ENCODE measurements around the gene SFMBT1. TPM values are rescaled to one million over a fixed set of nuclear protein-coding genes. Genes with fewer than 3 reads are reported as not detected.

Gene SFMBT1
- polyA plus RNA-seq, 1 of the 3 experiments (the other 2 are of a cell fraction): 0.72 TPM

- Histone ChIP-seq H3K9me2 (no peaks in the 10 kb centered on the region), H3K36me3 (replicated peaks in 1 of 2; ENCODE audit: control insufficient read depth in 1 of 2, insufficient read depth in 2 of 2, low read length in 1 of 2) (no peaks in the 10 kb centered on the region), H4K20me1 (ENCODE audit: insufficient read depth) (no peaks in the 10 kb centered on the region), H2AFZ (ENCODE audit: low read depth) (no peak overlapping the region), H3K27me3 (ENCODE audit: insufficient read depth) (no peaks in the 10 kb centered on the region), H3K9me3 (no peaks in the 10 kb centered on the region), H3F3A (replicated peaks; ENCODE audit: insufficient read depth) (no peaks in the 10 kb centered on the region), H3K9ac (no peak overlapping the region), H3K27ac (ENCODE audit: low read depth in 2 of 2, low read length in 1 of 2) (peak overlapping the region; percentile 34 to 85; a peak in 3 of 4 replicates), H3K79me2 (ENCODE audit: insufficient read depth) (no peaks in the 10 kb centered on the region), H3K4me2 (no peak overlapping the region), H3K4me1 (ENCODE audit: control insufficient read depth in 1 of 2, insufficient read depth in 2 of 2, low read depth in 1 of 2, low read length in 1 of 2) (peaks cover 4 to 20% of the 10 kb centered on the region in 2 experiments; a peak in 3 of 4 replicates), H3K4me3 (ENCODE audit: low read depth in 2 of 2, low read length in 1 of 2) (no peak overlapping the region)
- WGBS (ENCODE audit: low lambda C conversion rate): 74% methylated on average over 4 of the region's 4 CpGs
- ChIA-PET POLR2A (no interaction called here), CTCF (interaction anchor here (0.6 to 1.4 kb wide), 5 partner anchors 8 to 36 kb away, joined by 3 to 5 read pairs (median 3); partner anchors contain the start of gene SFMBT1)
- peak; percentile 76 for DNase-seq
- TF ChIP-seq TEAD4 (IDR thresholded peaks at IDR 0.05; ENCODE audit: borderline replicate concordance, insufficient read depth): no peak
- TF ChIP-seq SMC3 (IDR thresholded peaks at IDR 0.05; ENCODE audit: low read depth, low read length): no peak
- no peak for TF ChIP-seq TAF1 (IDR thresholded peaks at IDR 0.05; ENCODE audit: borderline replicate concordance, low read depth, low read length)
- TF ChIP-seq CTCF (IDR thresholded peaks at IDR 0.05): no peak
- no peak for TF ChIP-seq USF2 (IDR thresholded peaks at IDR 0.05; ENCODE audit: borderline replicate concordance, low read depth, low read length)
- no peak for TF ChIP-seq ZBTB33 (IDR thresholded peaks at IDR 0.05; ENCODE audit: borderline replicate concordance, low read depth)
- TF ChIP-seq RXRA (IDR thresholded peaks at IDR 0.05; ENCODE audit: borderline replicate concordance, low read depth): no peak
- peak; percentile 78 for TF ChIP-seq GATA2 (CRISPR knock-in tag; IDR thresholded peaks at IDR 0.05)
- no peak for TF ChIP-seq MAX (IDR thresholded peaks at IDR 0.05; ENCODE audit: low read depth)
- no peak for TF ChIP-seq FOSL2 (IDR thresholded peaks at IDR 0.05; ENCODE audit: borderline replicate concordance, low read depth)
- no peak for TF ChIP-seq JUND (IDR thresholded peaks at IDR 0.05)
- no peak for TF ChIP-seq FOXJ3 (CRISPR knock-in tag; IDR thresholded peaks at IDR 0.05)
- no peak for TF ChIP-seq FOXM1 (IDR thresholded peaks at IDR 0.05; ENCODE audit: low read depth)
- peak; percentile 35; the same call in 1 of the 2 replicates for TF ChIP-seq MXI1 (IDR thresholded peaks at IDR 0.05; ENCODE audit: low read depth, low read length)
- no peak for TF ChIP-seq REST (IDR thresholded peaks at IDR 0.05; ENCODE audit: low read depth, low read length)
- peak; percentile 11; the same call in 1 of the 2 replicates for TF ChIP-seq RCOR1 (IDR thresholded peaks at IDR 0.05; ENCODE audit: low read length)
- TF ChIP-seq EZH2phosphoT487 (IDR thresholded peaks at IDR 0.05; ENCODE audit: borderline replicate concordance, low read depth): no peak
- peak; percentile 31 for TF ChIP-seq RAD21 (IDR thresholded peaks at IDR 0.05; ENCODE audit: low read length)
- no peak for TF ChIP-seq POLR2AphosphoS5 (IDR thresholded peaks at IDR 0.05; ENCODE audit: low read depth, low read length)
- TF ChIP-seq GABPA (IDR thresholded peaks at IDR 0.05; ENCODE audit: low read depth): no peak
- no peak for TF ChIP-seq RFX5 (IDR thresholded peaks at IDR 0.05; ENCODE audit: low read length)
- TF ChIP-seq EP300 (IDR thresholded peaks at IDR 0.05; ENCODE audit: borderline replicate concordance in 1 of 2, low read depth in 1 of 2, low read length in 1 of 2): peak in 1 of 2 experiments; percentile 31; a peak in 2 of 4 replicates
- 0 out of 2 replicates have a peak, but pooled peaks have one; percentile 23 for TF ChIP-seq TCF12 (IDR thresholded peaks at IDR 0.05)
- TF ChIP-seq YY1 (IDR thresholded peaks at IDR 0.05; ENCODE audit: low read depth): no peak
Measured at GRCh38 chr3:53023072-53023823, 22.6 kb downstream of the SFMBT1 start.
